Gastrocnemius medialis (tissue), 4 donors: ENCODE measurements around the gene MYO3B. TPM values are rescaled to one million over a fixed set of nuclear protein-coding genes. Genes with fewer than 3 reads are reported as not detected.

Experiments used
- ATAC-seq, 2 donors: fragments of 150-250 bp; one replicate each; pipeline ENCODE4 v1.9.1; 2016
- DNase-seq, 2 donors: peaks; one replicate each; pipeline ENCODE4 v3.0.0-alpha.2; 2019
- H3K27ac ChIP-seq, 4 donors: fragments of 200-600 bp; sonication (generic); 1 replicate in 1 of 4; 2 replicates in 3 of 4; pipeline ENCODE4 v1.5.1; 2016 to 2018; ENCODE audit warnings: mild to moderate bottlenecking in 2 of 4, moderate library complexity in 1 of 4
- H3K27me3 ChIP-seq, 3 donors: fragments of 200-600 bp; sonication (generic) in 2 of 3; 1 replicate in 1 of 3; 2 replicates in 2 of 3; pipeline versions ENCODE4 v1.5.1 to v1.6.0; 2016 to 2019; ENCODE audit warnings: mild to moderate bottlenecking in 1 of 3, moderate library complexity in 1 of 3
- H3K36me3 ChIP-seq, 2 donors: fragments of 200-600 bp; sonication (generic) in 1 of 2; one replicate each; pipeline ENCODE4 v1.5.1; 2017 to 2018
- H3K4me1 ChIP-seq, 2 donors: fragments of 200-600 bp; sonication (generic) in 1 of 2; one replicate each; pipeline ENCODE4 v1.5.1; 2016 to 2017; ENCODE audit warnings: mild to moderate bottlenecking in 2 of 2
- H3K4me3 ChIP-seq, 4 donors: fragments of 200-600 bp; sonication (generic) in 3 of 4; 1 replicate in 1 of 4; 2 replicates in 3 of 4; pipeline ENCODE4 v1.5.1; 2016 to 2019; ENCODE audit warnings: mild to moderate bottlenecking in 2 of 4
- H3K9me3 ChIP-seq, 3 donors: fragments of 200-600 bp; sonication (generic) in 2 of 3; 1 replicate in 1 of 3; 2 replicates in 2 of 3; pipeline ENCODE4 v1.5.1; 2016 to 2019
- CTCF ChIP-seq, 5 experiments: fragments of 450-650 bp in 3 of 5; fragments of 200-600 bp in 2 of 5; sonication (generic) in 2 of 5; IDR thresholded peaks in 4 of 5; conservative IDR thresholded peaks in 1 of 5; 1 replicate in 4 of 5; 2 replicates in 1 of 5; pipeline ENCODE4 v1.5.1; 2016 to 2019; ENCODE audit warnings: antibody characterized with exemption in 5 of 5, mild to moderate bottlenecking in 3 of 5, moderate library complexity in 3 of 5
- POLR2A ChIP-seq, 2 donors: fragments of 450-650 bp; IDR thresholded peaks; one replicate each; pipeline ENCODE4 v1.6.1; 2017; ENCODE audit warnings: antibody characterized with exemption in 2 of 2, mild to moderate bottlenecking in 2 of 2, moderate library complexity in 2 of 2
- in situ Hi-C, 4 donors: fragments of 200-750 bp; cut with MboI; loops; one replicate each; pipeline versions ENCODE4 v1.15.0 to v1.8.0; 2017; ENCODE audit warnings: low sequenced_read_pairs in 4 of 4
- intact Hi-C: fragments of 100-400 bp; cut with DNase I; formaldehyde crosslinking; loops from one replicate; pipeline ENCODE4 v1.15.1; 2023; ENCODE audit warnings: low total_unique reads
- total RNA-seq, 4 donors: library from RNA; depleted of rRNA; stranded (reverse); fragments of >200 nt; gene quantifications; one replicate each; pipeline versions ENCODE4 v1.1.0 to v1.2.3, GENCODE V29; 2016

MYO3B gene
- total RNA-seq, 4 donors from 2014 or later, result 0.07 to 0.27 TPM; not detected in 2

- TF ChIP-seq POLR2A (IDR thresholded peaks at IDR 0.05) (no peak), CTCF (IDR thresholded peaks at IDR 0.05 in 4 of 5, conservative IDR thresholded peaks at IDR 0.05 in 1 of 5) (no peak)
- ATAC-seq (no peak), DNase-seq (no peak)
- intact Hi-C loops (no loop called here), in situ Hi-C loops (no loop called here)
- Histone ChIP-seq H3K36me3 (no peaks in the 10 kb centered on the region), H3K27ac (no peak overlapping the region), H3K27me3 (no peaks in the 10 kb centered on the region), H3K4me1 (no peaks in the 10 kb centered on the region), H3K4me3 (no peak overlapping the region), H3K9me3 (no peaks in the 10 kb centered on the region)
Observed at GRCh38 chr2:170643346-170643745, 465.4 kb downstream of the MYO3B start.

GRCh38 chr2:170647741-170648436 is 469.9 kb downstream of the MYO3B start:
- ATAC-seq, result no peak
- Histone ChIP-seq H3K4me3 (no peak overlapping the region), H3K27me3 (no peaks in the 10 kb centered on the region), H3K27ac (no peak overlapping the region), H3K9me3 (no peaks in the 10 kb centered on the region), H3K36me3 (no peaks in the 10 kb centered on the region), H3K4me1 (no peaks in the 10 kb centered on the region)
- in situ Hi-C loops (no loop called here), intact Hi-C loops (no loop called here)
- TF ChIP-seq POLR2A (IDR thresholded peaks at IDR 0.05), result no peak
- TF ChIP-seq CTCF (IDR thresholded peaks at IDR 0.05 in 4 of 5, conservative IDR thresholded peaks at IDR 0.05 in 1 of 5), result no peak
- DNase-seq, result no peak

GRCh38 chr2:170651624-170652325 is 473.8 kb downstream of the MYO3B start:
- ATAC-seq (no peak), DNase-seq (no peak)
- in situ Hi-C loops, result no loop called here
- no peak for TF ChIP-seq POLR2A (IDR thresholded peaks at IDR 0.05)
- Histone ChIP-seq H3K4me3 (no peak overlapping the region), H3K27ac (no peak overlapping the region), H3K9me3 (no peaks in the 10 kb centered on the region), H3K36me3 (no peaks in the 10 kb centered on the region), H3K4me1 (no peaks in the 10 kb centered on the region), H3K27me3 (no peaks in the 10 kb centered on the region)
- intact Hi-C loops, result no loop called here

GRCh38 chr2:170652637-170653417 is 474.9 kb downstream of the MYO3B start:
- intact Hi-C loops, result no loop called here
- no peaks in the 10 kb centered on the region for H3K9me3 ChIP-seq
- no peak overlapping the region for H3K27ac ChIP-seq
- no peaks in the 10 kb centered on the region for H3K36me3 ChIP-seq
- H3K4me1 ChIP-seq, result no peaks in the 10 kb centered on the region
- in situ Hi-C loops, result no loop called here
- TF ChIP-seq CTCF (IDR thresholded peaks at IDR 0.05 in 4 of 5, conservative IDR thresholded peaks at IDR 0.05 in 1 of 5), result no peak
- no peak for TF ChIP-seq POLR2A (IDR thresholded peaks at IDR 0.05)
- ATAC-seq (no peak), DNase-seq (no peak)
- no peaks in the 10 kb centered on the region for H3K27me3 ChIP-seq
- H3K4me3 ChIP-seq, result no peak overlapping the region

- Histone ChIP-seq H3K27ac (no peak overlapping the region), H3K4me3 (no peak overlapping the region), H3K36me3 (no peaks in the 10 kb centered on the region), H3K9me3 (no peaks in the 10 kb centered on the region), H3K4me1 (no peaks in the 10 kb centered on the region), H3K27me3 (no peaks in the 10 kb centered on the region)
- in situ Hi-C loops, result no loop called here
- ATAC-seq, result no peak
- DNase-seq, result no peak
- TF ChIP-seq CTCF (IDR thresholded peaks at IDR 0.05 in 4 of 5, conservative IDR thresholded peaks at IDR 0.05 in 1 of 5) (no peak), POLR2A (IDR thresholded peaks at IDR 0.05) (no peak)
- intact Hi-C loops, result no loop called here
Observed at GRCh38 chr2:170656669-170657068, 478.7 kb downstream of the MYO3B start.
